Measurements from ENCODE around the gene GINS3.

GRCh38 chr16:58430718-58431117 is 38.4 kb downstream of the GINS3 start:
- TF ChIP-seq POLR2A (IDR thresholded peaks at IDR 0.05; ENCODE audit: low read depth, low read length) (no peak), REST (IDR thresholded peaks at IDR 0.05; ENCODE audit: low read depth, low read length) (no peak), GABPA (IDR thresholded peaks at IDR 0.05; ENCODE audit: low read depth) (no peak), MEF2A (IDR thresholded peaks at IDR 0.05; ENCODE audit: insufficient read depth, low read depth, low read length) (no peak), MYC (IDR thresholded peaks at IDR 0.05; ENCODE audit: insufficient read depth, insufficient read length, insufficient replicate concordance, low read length, severe bottlenecking) (no peak), POLR2AphosphoS2 (IDR thresholded peaks at IDR 0.05; ENCODE audit: low read depth, low read length) (no peak), RAD21 (IDR thresholded peaks at IDR 0.05; ENCODE audit: insufficient read depth, low read depth, low read length) (no peak), ZNF24 (IDR thresholded peaks at IDR 0.05) (no peak), IKZF2 (IDR thresholded peaks at IDR 0.05) (no peak), JUNB (IDR thresholded peaks at IDR 0.05) (no peak), CTCF (IDR thresholded peaks at IDR 0.05 in 2 of 3, conservative IDR thresholded peaks at IDR 0.05 in 1 of 3; ENCODE audit: control insufficient read depth in 2 of 3, extremely low read depth in 1 of 3, insufficient read depth in 1 of 3, low read depth in 3 of 3, low read length in 3 of 3) (no peak), CREB1 (IDR thresholded peaks at IDR 0.05; ENCODE audit: low read depth) (no peak), POLR2AphosphoS5 (IDR thresholded peaks at IDR 0.05; ENCODE audit: low read length) (no peak)
